H9 (cell line): ENCODE results near the gene SGIP1. TPM values are rescaled to one million over a fixed set of nuclear protein-coding genes. Genes with fewer than 3 reads are reported as not detected.
A peak's percentile ranks its signal among the peaks of the same experiment; 100 is the strongest.

Source experiments
- DNase-seq: peaks from one replicate; pipeline ENCODE4 v3.0.0-alpha.2; 2017
- H2AFZ ChIP-seq: one replicate; pipeline ENCODE4 v1.6.1; 2013; ENCODE audit warnings: mild to moderate bottlenecking, low read length, control low read depth, moderate library complexity
- H2AK5ac ChIP-seq: 2 replicates; pipeline ENCODE4 v1.6.1; 2013; ENCODE audit warnings: low read length, control low read depth, mixed read lengths; ENCODE audit not compliant: insufficient read length
- H2BK120ac ChIP-seq: one replicate; pipeline ENCODE4 v1.6.1; 2013; ENCODE audit warnings: low read depth, mild to moderate bottlenecking, low read length, control low read depth, inconsistent platforms; ENCODE audit not compliant: poor library complexity, severe bottlenecking
- H2BK12ac ChIP-seq: 2 replicates; pipeline ENCODE4 v1.6.1; 2013; ENCODE audit warnings: low read length, control low read depth, mixed read lengths, low read depth; ENCODE audit not compliant: insufficient read length
- H2BK15ac ChIP-seq: 2 replicates; pipeline ENCODE4 v1.6.1; 2013; ENCODE audit warnings: low read depth, low read length, control low read depth
- H2BK20ac ChIP-seq: one replicate; pipeline ENCODE4 v1.6.1; 2013; ENCODE audit warnings: low read depth, mild to moderate bottlenecking, low read length, control low read depth, inconsistent platforms; ENCODE audit not compliant: poor library complexity, severe bottlenecking
- H2BK5ac ChIP-seq: 2 replicates; pipeline ENCODE4 v1.6.1; 2013; ENCODE audit warnings: low read length, control low read depth, mixed read lengths; ENCODE audit not compliant: insufficient read length
- H3K14ac ChIP-seq: 2 replicates; pipeline ENCODE4 v1.6.1; 2013; ENCODE audit warnings: low read length, control low read depth; ENCODE audit not compliant: insufficient read depth
- H3K18ac ChIP-seq: 2 replicates; pipeline ENCODE4 v1.6.1; 2013; ENCODE audit warnings: low read depth, mild to moderate bottlenecking, mixed read lengths, low read length, control low read depth; ENCODE audit not compliant: insufficient read length
- H3K23ac ChIP-seq: 2 replicates; pipeline ENCODE4 v1.6.1; 2013; ENCODE audit warnings: low read length, control low read depth, mixed read lengths, low read depth; ENCODE audit not compliant: insufficient read length
- H3K23me2 ChIP-seq: 2 replicates; pipeline ENCODE4 v1.6.1; 2013; ENCODE audit warnings: low read depth, mild to moderate bottlenecking, mixed read lengths, low read length, control low read depth; ENCODE audit not compliant: insufficient read length, poor library complexity, severe bottlenecking
- H3K27ac ChIP-seq: 2 replicates; pipeline ENCODE4 v1.5.1; 2013; ENCODE audit warnings: low read length, control low read depth, mixed read lengths, low read depth; ENCODE audit not compliant: insufficient read length
- H3K27me3 ChIP-seq: 2 replicates; pipeline ENCODE4 v1.6.1; 2013; ENCODE audit warnings: low read length, control low read depth, inconsistent platforms; ENCODE audit not compliant: insufficient read depth
- H3K4ac ChIP-seq: 2 replicates; pipeline ENCODE4 v1.6.1; 2013; ENCODE audit warnings: low read depth, mild to moderate bottlenecking, control low read depth, inconsistent platforms, low read length, moderate library complexity
- H3K4me1 ChIP-seq: 2 replicates; pipeline ENCODE4 v1.6.1; 2013; ENCODE audit warnings: low read length, control low read depth, inconsistent platforms; ENCODE audit not compliant: insufficient read depth
- H3K4me2 ChIP-seq: 2 replicates; pipeline ENCODE4 v1.6.1; 2013; ENCODE audit warnings: low read length, control low read depth, mixed read lengths; ENCODE audit not compliant: insufficient read length, insufficient read depth
- H3K56ac ChIP-seq: 2 replicates; pipeline ENCODE4 v1.6.1; 2013; ENCODE audit warnings: low read depth, mild to moderate bottlenecking, mixed read lengths, low read length, control low read depth; ENCODE audit not compliant: insufficient read length
- H3K79me1 ChIP-seq: 2 replicates; pipeline ENCODE4 v1.6.1; 2013; ENCODE audit warnings: low read depth, mild to moderate bottlenecking, moderate library complexity, low read length, control low read depth, inconsistent platforms; ENCODE audit not compliant: insufficient read depth, poor library complexity, severe bottlenecking
- H3K79me2 ChIP-seq: 2 replicates; pipeline ENCODE4 v1.6.1; 2013; ENCODE audit warnings: low read length, control low read depth, inconsistent platforms; ENCODE audit not compliant: insufficient read depth
- H3K9ac ChIP-seq: 2 replicates; pipeline ENCODE4 v1.6.1; 2013; ENCODE audit warnings: low read length, control low read depth, mixed read lengths; ENCODE audit not compliant: insufficient read length; ENCODE audit errors: extremely low read depth
- H3K9me3 ChIP-seq: one replicate; pipeline ENCODE4 v1.6.1; 2013; ENCODE audit warnings: low read depth, low read length, inconsistent platforms; ENCODE audit not compliant: control insufficient read depth
- H3T11ph ChIP-seq: one replicate; pipeline ENCODE4 v1.6.1; 2013; ENCODE audit warnings: mild to moderate bottlenecking, low read length, control low read depth, inconsistent platforms
- H4K20me1 ChIP-seq: one replicate; pipeline ENCODE4 v1.6.1; 2013; ENCODE audit not compliant: control insufficient read depth, insufficient read length, insufficient read depth
- H4K5ac ChIP-seq: 2 replicates; pipeline ENCODE4 v1.6.1; 2013; ENCODE audit warnings: low read depth, mild to moderate bottlenecking, mixed read lengths, low read length, control low read depth; ENCODE audit not compliant: insufficient read length
- H4K8ac ChIP-seq: replicated peaks from 2 replicates; pipeline ENCODE4 v1.6.1; 2013; ENCODE audit warnings: low read length, control low read depth, mixed read lengths, low read depth; ENCODE audit not compliant: insufficient read length
- H4K91ac ChIP-seq: 2 replicates; pipeline ENCODE4 v1.6.1; 2013; ENCODE audit warnings: low read depth, mild to moderate bottlenecking, moderate library complexity, mixed read lengths, low read length, control low read depth; ENCODE audit not compliant: insufficient read length
- H3K27ac Mint-ChIP-seq, 3 experiments: 2 replicates in 2 of 3; 3 replicates in 1 of 3; pipeline ENCODE4 v1.8.0; 2020 to 2021; ENCODE audit warnings: mixed read lengths in 3 of 3, mild to moderate bottlenecking in 1 of 3, moderate library complexity in 1 of 3
- H3K27me3 Mint-ChIP-seq: 2 replicates; pipeline ENCODE4 v1.8.0; 2021; ENCODE audit warnings: low read depth, mild to moderate bottlenecking, moderate library complexity, mixed read lengths
- H3K36me3 Mint-ChIP-seq, 3 experiments: 2 replicates in 2 of 3; 3 replicates in 1 of 3; pipeline ENCODE4 v1.8.0; 2020 to 2021; ENCODE audit warnings: low read depth in 3 of 3, mixed read lengths in 3 of 3; ENCODE audit not compliant: insufficient read depth in 1 of 3
- H3K4me1 Mint-ChIP-seq, 2 experiments: 2 replicates each; pipeline ENCODE4 v1.8.0; 2020; ENCODE audit warnings: mixed read lengths in 2 of 2
- H3K4me3 Mint-ChIP-seq, 2 experiments: 2 replicates in 1 of 2; 3 replicates in 1 of 2; pipeline ENCODE4 v1.8.0; 2020 to 2021; ENCODE audit warnings: mild to moderate bottlenecking in 2 of 2, mixed read lengths in 2 of 2, moderate library complexity in 1 of 2
- H3K9me3 Mint-ChIP-seq, 2 experiments: 2 replicates in 1 of 2; 3 replicates in 1 of 2; pipeline ENCODE4 v1.8.0; 2020; ENCODE audit warnings: mild to moderate bottlenecking in 2 of 2, mixed read lengths in 2 of 2, moderate library complexity in 1 of 2
- CTCF ChIP-seq: fragments of 200-600 bp; sonication (generic); conservative IDR thresholded peaks from 3 replicates; pipeline ENCODE4 v1.8.0; 2021; ENCODE audit warnings: antibody characterized with exemption, mild to moderate bottlenecking
- WGBS: extraction: QIAGEN DNeasy Blood & Tissue Kit; methylation state at CpG from one replicate; pipeline ENCODE4 v1.1.7; 2013; ENCODE audit warnings: missing lambda C conversion rate, low lambda C conversion rate, mixed read lengths; ENCODE audit not compliant: insufficient read length; ENCODE audit errors: extremely low coverage; 5-methylcytosine and 5-hydroxymethylcytosine counted together
- total RNA-seq: library from RNA; stranded (reverse); gene quantifications from 2 replicates; pipeline ENCODE4 v1.2.1, GENCODE V29; 2021

The SGIP1 gene
- total RNA-seq, 1 experiment from 2014 or later, result 1.5 TPM

DNA sequence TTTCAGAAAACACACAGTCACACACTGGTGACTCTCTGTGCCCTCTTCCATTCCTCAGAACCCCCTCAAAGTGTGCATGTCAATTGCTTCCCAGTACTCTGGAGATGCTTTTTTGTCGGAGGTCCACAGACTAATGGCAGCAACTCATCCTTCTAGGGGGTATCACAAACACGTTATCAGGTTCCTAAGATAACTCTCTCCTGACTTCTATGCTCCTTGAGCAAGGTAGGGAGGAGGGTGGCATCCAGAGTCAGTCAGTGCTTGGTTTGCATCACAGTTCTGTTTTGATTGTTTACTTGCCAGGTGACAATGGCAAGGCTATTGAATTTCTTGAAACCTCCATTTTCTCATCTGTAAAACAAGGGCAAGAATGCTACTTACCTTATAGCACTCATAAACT is 178.9 kb downstream of the SGIP1 start:
- Histone ChIP-seq H3K23me2 (no peaks in the 10 kb centered on the region), H3K14ac (no peak overlapping the region), H3K4ac (no peak overlapping the region), H2BK20ac (no peak overlapping the region), H3K79me1 (no peaks in the 10 kb centered on the region), H4K91ac (no peak overlapping the region), H3K79me2 (no peaks in the 10 kb centered on the region), H4K5ac (no peak overlapping the region), H2BK15ac (no peak overlapping the region), H3K27ac (no peak overlapping the region), H3K9ac (no peak overlapping the region), H3K56ac (no peak overlapping the region), H4K20me1 (no peaks in the 10 kb centered on the region), H3K18ac (no peak overlapping the region), H3K4me2 (no peak overlapping the region), H4K8ac (no peak overlapping the region), H3K9me3 (no peaks in the 10 kb centered on the region), H2BK5ac (no peak overlapping the region), H2BK12ac (no peak overlapping the region), H3T11ph (no peak overlapping the region), H3K27me3 (no peaks in the 10 kb centered on the region), H3K4me1 (no peaks in the 10 kb centered on the region), H2AFZ (no peak overlapping the region), H2BK120ac (no peak overlapping the region), H3K23ac (no peak overlapping the region), H2AK5ac (no peak overlapping the region)
- H3K36me3 Mint-ChIP-seq, result no peaks in the 10 kb centered on the region
- DNase-seq, result no peak
- no peaks in the 10 kb centered on the region; a peak in 1 of 5 replicates for H3K9me3 Mint-ChIP-seq
- WGBS, result no CpG with 5 or more reads among the region's 2 CpGs
- TF ChIP-seq CTCF, result no peak
- H3K4me3 Mint-ChIP-seq, result no peak overlapping the region
- H3K4me1 Mint-ChIP-seq, result peaks cover 6 to 8% of the 10 kb centered on the region in 2 experiments
- no peaks in the 10 kb centered on the region for H3K27me3 Mint-ChIP-seq
- peak overlapping the region in 2 of 3 experiments; percentile 17; a peak in 1 of 7 replicates for H3K27ac Mint-ChIP-seq
